ENCODE data around the gene PITX1.

GRCh38 chr5:135061001-135061400, 27.0 kb upstream of the PITX1 start:
- TF ChIP-seq EZH2phosphoT487 (IDR thresholded peaks at IDR 0.05; ENCODE audit: borderline replicate concordance, low read depth, low read length): no peak
- TF ChIP-seq, protein P1, sequence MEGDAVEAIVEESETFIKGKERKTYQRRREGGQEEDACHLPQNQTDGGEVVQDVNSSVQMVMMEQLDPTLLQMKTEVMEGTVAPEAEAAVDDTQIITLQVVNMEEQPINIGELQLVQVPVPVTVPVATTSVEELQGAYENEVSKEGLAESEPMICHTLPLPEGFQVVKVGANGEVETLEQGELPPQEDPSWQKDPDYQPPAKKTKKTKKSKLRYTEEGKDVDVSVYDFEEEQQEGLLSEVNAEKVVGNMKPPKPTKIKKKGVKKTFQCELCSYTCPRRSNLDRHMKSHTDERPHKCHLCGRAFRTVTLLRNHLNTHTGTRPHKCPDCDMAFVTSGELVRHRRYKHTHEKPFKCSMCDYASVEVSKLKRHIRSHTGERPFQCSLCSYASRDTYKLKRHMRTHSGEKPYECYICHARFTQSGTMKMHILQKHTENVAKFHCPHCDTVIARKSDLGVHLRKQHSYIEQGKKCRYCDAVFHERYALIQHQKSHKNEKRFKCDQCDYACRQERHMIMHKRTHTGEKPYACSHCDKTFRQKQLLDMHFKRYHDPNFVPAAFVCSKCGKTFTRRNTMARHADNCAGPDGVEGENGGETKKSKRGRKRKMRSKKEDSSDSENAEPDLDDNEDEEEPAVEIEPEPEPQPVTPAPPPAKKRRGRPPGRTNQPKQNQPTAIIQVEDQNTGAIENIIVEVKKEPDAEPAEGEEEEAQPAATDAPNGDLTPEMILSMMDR (conservative IDR thresholded peaks at IDR 0.05; ENCODE audit: low read length): no peak
